Fibroblast of gingiva (primary cell): Measurements from ENCODE around the gene ADA.
A peak's percentile ranks its signal among the peaks of the same experiment; 100 is the strongest.
"Not testable (repeated sequence)": the region's sequence is repeated elsewhere in the genome, so short reads cannot be mapped to it uniquely, and the experiment has no call there.

Experiments
- DNase-seq: peaks from one replicate; pipeline ENCODE4 v3.0.0-alpha.2; 2011; ENCODE audit warnings: low read depth

Gene ADA

GRCh38 chr20:44599715-44600114, 51.8 kb downstream of the ADA start:
- no peak for DNase-seq

DNA sequence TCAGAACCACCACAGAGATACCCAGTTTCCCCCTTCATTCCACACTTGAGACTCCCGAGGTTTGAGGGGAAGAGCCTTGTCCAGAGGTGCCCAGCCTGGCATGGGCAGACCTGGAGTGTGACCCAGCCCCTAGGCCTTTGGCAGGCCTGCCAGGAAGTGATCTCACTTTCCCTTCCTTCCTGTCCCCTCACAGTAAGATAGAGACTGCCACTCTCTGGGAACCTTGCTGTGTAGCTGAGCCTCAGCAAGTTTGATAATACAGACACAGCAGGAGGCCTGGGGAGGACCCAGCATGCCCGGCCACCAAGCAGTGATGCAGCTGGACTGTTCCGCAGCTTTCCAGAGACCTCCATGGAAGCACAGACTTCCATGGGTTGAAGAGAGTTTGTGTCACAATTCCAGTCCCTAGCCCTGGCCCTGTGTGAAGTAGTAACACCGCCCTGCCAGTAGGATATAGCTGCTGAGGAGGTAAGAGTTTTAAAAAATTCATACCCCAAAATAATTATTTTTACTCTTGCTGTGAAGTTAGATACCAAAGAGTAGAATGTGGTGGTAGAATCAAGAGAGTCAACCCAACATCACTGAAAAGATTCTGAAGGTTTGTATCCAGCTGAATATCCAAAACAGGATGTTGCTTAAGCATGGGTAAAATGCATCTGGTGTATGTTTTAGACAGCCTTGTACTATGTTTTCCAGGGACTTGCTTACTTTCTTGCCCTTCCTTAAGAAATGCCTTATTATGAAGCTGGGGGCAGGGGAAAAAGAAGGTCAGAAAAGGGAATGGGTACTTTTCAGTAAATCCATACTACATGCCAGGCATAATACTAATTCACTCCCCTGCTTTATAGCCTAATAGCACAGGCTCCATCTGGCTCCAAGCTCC, 52.8 kb downstream of the ADA start:
- DNase-seq = no peak

- DNase-seq = no peak
These were observed 53.6 kb downstream of the ADA start for GRCh38 chr20:44597930-44598329.

GRCh38 chr20:44597516-44597915, 54.0 kb downstream of the ADA start:
- no peak for DNase-seq

GRCh38 chr20:44596876-44597275, 54.6 kb downstream of the ADA start:
- no peak for DNase-seq

- no peak for DNase-seq
These were observed 55.5 kb downstream of the ADA start for GRCh38 chr20:44596010-44596409.

GRCh38 chr20:44594730-44595129, 56.8 kb downstream of the ADA start:
- peak; percentile 56 for DNase-seq

DNA sequence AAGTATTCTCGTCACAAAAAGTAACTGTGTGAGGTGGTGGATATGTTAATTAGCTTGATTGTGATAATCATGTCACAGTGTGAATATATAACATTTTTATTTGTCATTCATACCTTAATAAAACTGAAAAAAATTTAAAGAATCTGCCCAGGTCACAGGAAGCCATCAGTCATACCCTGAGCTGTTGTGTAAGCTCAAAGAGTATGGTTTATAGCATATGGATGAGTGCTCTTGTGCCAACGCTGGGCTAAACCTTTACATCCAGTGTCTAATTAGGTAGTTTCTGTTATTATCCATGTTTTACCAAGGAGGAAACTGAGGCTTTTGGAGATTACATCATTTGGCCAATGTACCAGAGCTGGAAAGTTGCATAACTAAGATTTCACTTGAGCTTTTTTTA, 57.7 kb downstream of the ADA start:
- no peak for DNase-seq

- DNase-seq = no peak
These were observed 59.1 kb downstream of the ADA start for GRCh38 chr20:44592366-44592765.

- DNase-seq = no peak
These were observed 60.3 kb downstream of the ADA start for GRCh38 chr20:44590980-44591778.

GRCh38 chr20:44589537-44589936, 62.0 kb downstream of the ADA start:
- no peak for DNase-seq

GRCh38 chr20:44588321-44588720, 63.2 kb downstream of the ADA start:
- not testable (repeated sequence) for DNase-seq

DNA sequence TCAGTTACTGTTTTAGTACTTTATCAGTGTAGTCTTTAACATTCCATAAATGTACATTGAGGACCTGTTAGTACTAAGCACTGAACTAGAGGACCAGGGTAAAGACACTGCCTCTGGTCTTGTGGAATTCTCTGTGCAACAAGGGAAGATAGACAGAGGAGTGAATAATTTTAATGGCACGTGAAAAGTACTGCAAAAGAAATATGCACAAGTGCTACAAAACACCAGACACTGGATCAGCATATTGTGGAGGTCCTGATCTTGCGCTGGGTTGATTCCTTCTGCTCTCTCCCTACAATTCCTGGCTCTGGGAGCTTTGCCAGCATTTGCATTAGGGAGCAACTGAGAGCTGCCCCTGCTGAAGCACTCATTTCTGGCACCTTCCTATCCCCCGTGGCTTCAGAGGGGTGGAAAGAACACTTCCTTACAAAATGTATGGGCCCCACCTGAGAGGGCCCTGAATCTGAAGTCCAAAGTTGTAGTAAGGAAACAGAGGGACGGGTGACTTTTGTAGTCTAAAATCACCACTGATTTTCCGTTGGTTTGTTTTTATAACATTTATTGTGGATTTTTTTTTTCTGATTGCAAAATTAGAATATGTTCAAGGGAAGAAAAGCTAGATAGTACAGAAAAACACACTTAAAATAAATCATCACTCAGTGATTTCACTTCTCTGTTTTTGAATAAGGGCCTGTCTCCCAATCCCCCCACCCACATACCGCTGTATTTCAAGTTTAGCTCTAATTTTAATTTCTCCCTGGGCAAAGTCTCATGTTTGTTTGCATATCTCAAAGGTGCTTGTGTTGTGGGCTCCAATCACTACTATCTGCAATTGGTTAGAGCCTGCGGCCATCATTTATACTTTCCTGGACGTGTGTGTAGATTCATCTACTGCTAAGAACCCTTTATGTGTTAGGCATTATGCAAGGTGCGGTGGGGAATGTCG, 64.2 kb downstream of the ADA start:
- no peak for DNase-seq

- DNase-seq = no peak
These were observed 65.1 kb downstream of the ADA start for GRCh38 chr20:44586289-44586911.

GRCh38 chr20:44585057-44585963, 66.2 kb downstream of the ADA start:
- no peak for DNase-seq

DNA sequence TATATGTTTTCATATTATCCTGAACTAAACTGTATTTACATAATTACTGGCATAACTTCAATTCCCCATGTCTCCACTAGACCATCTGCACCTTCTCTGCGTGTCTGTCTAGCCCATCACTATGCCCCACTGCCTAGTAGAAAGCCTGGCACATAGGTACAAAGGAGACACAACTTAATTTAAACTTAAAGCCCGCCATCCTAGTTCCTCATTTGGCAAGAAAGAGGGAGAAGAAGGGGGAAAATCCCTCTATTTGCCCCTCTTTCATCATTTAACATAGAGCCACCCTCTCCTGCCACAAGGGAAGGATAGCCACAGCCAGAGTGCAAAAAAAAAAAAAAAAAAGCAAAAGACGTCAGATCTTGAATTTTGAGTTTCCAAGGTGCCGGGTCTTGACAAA, 67.3 kb downstream of the ADA start:
- DNase-seq = no peak

- DNase-seq = no peak
These were observed 68.3 kb downstream of the ADA start for GRCh38 chr20:44583157-44583556.

DNA sequence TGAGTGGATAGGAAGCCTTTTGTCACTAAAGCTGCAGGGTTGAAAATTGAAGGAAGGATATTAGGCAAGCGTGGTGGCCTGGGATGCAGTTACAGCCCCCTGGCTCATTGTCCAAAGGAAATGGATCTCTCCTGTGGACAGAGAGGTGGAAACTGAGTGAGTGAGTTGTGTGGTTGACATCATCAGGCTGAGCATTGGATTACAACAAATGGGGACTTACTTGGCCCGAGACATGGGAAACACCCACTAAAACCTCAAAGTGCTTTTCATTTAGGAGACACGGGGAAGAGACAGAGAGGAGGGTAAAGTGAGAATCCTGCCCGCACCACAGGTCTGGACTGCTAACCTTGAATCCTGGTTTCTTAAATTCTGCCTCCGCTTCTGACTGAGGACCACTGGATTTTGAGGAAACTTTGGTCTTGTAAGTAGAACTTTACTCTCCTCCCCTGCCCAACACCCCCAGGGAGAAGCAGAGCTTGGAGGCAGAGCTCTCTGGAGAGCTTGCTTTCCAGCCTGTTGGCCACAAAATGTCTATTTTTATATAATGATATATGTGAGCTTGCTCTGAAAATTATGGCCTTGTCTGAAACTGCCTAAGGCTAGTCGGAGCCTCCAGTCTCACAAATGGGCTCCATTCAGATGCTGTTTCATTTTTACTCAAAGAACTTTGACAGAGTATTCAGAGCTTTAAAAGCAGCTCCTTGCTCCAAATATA, 69.0 kb downstream of the ADA start, which contains the start of gene PKIG:
Gene PKIG (plus strand): TSS at position 269 of the 715 bp plus-strand sequence. CDS start 31,978 bp downstream, outside the sequence.
- DNase-seq = peak; percentile 92

GRCh38 chr20:44581515-44581914, 70.0 kb downstream of the ADA start:
- peak; percentile 31 for DNase-seq
